ENCODE measurements around the gene PFDN4. TPM values are rescaled to one million over a fixed set of nuclear protein-coding genes. Genes with fewer than 3 reads are reported as not detected.

PFDN4 gene
- total RNA-seq, 4 donors from 2014 or later, result 46.4 to 72.7 (median 54.2) TPM

DNA sequence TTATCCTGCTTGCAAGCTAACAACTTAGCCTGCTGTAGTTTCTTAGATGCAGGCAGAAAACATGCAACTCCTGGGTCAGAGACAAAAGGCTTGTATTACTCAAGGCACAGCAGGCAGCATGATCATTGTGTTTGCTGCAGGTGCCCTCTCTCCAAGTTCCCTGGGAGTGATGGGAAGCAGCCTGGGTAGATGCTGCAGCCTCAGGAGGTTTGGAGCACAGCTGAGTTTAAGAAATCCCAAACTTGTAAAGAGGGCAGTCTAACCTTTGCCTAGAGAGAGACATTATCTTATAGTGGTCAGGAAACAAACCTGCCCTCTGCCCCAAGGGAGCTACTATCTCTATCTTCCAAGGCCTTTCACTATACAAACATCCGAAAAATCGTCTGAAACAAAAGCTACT lies 61.1 kb downstream of the PFDN4 start:
- DNase-seq (ENCODE audit: low spot score) (no peak), ATAC-seq (ENCODE audit: low FRiP score) (no peak)
- TF ChIP-seq, protein P1, sequence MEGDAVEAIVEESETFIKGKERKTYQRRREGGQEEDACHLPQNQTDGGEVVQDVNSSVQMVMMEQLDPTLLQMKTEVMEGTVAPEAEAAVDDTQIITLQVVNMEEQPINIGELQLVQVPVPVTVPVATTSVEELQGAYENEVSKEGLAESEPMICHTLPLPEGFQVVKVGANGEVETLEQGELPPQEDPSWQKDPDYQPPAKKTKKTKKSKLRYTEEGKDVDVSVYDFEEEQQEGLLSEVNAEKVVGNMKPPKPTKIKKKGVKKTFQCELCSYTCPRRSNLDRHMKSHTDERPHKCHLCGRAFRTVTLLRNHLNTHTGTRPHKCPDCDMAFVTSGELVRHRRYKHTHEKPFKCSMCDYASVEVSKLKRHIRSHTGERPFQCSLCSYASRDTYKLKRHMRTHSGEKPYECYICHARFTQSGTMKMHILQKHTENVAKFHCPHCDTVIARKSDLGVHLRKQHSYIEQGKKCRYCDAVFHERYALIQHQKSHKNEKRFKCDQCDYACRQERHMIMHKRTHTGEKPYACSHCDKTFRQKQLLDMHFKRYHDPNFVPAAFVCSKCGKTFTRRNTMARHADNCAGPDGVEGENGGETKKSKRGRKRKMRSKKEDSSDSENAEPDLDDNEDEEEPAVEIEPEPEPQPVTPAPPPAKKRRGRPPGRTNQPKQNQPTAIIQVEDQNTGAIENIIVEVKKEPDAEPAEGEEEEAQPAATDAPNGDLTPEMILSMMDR (IDR thresholded peaks at IDR 0.05), result no peak

Other genes starting within 250 kb of the PFDN4 start
- 1 to 10 TPM in 1 of 4 donors, under 1 TPM in 2, not detected in 1; 0.50 to 2.2 (median 0.56) TPM for gene BCAS1, start 137.5 kb upstream of the PFDN4 start, total RNA-seq
- gene CYP24A1, start 34.1 kb upstream of the PFDN4 start, total RNA-seq, result under 1 TPM in 1 of 4 donors, not detected in 3; 0.12 TPM

Measured in omental fat pad (tissue), 4 donors.